GM18511 (cell line): ENCODE data around the gene RAB11FIP3.

ENCODE experiments used
- ATAC-seq: cut with Tn5 transposase; IDR thresholded peaks from one replicate; pipeline ENCODE4 v1.9.1; 2021; ENCODE audit warnings: mild to moderate bottlenecking, moderate library complexity; ENCODE audit not compliant: unreplicated experiment

Gene RAB11FIP3

DNA sequence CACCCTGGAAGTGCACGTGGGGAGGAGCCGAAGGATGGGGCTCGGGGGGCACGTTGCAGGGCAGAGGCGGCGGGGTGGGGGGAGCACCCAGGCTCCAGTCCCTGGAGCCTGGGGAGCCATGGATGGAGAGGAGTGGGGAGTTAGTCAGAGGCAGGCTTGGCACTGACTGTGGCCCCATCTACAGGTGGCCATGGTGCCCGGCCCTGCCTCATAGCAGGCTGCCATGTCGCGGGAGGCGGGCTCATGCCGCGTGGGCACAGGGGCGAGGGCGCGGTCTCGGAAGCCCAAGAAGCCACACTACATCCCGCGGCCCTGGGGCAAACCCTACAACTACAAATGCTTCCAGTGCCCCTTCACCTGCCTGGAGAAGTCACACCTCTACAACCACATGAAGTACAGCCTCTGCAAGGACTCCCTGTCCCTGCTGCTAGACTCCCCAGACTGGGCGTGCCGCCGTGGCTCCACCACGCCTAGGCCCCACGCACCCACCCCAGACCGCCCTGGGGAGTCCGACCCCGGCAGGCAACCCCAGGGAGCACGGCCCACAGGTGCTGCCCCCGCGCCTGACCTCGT is 137.7 kb downstream of the RAB11FIP3 start:
- ATAC-seq: no peak

DNA sequence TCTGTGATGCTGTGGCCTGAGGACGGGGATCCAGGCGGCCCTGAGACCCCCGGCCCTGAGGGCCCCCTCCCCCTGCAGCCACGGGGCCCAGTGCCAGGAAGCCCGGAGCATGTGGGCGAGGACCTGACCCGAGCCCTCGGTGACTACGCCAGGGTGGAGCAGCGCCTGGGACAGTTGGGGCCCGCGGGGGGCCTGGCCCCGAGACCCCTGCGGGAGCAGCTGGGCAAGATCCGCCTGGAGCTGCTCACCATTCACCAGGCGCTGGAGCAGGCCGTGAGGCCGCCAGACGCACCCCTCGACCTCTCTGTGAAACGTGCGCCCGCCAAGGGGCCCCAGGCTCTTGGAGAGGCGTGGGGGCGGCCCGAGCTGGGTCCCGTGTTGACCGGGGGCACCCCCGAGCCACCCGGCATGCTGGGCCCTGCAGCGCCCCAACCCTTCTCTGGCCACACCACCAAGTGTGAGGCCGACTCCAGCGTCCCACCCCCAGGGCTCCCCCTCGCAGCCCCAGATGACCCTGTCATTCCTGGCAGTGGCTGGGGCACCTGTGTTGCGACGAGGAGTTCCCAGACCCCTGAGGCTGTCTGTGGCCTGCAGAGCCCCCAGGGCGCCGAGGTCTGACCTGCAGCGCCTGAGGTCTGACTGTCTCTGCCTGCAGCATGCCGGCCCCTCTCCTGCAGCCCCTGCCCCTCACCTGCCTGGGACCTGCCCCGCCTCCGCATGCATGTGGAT is 139.4 kb downstream of the RAB11FIP3 start:
- no peak for ATAC-seq

GRCh38 chr16:565419-566330 is 140.2 kb downstream of the RAB11FIP3 start:
- no peak for ATAC-seq

GRCh38 chr16:566475-567372 is 141.3 kb downstream of the RAB11FIP3 start, which contains the start of gene NHLRC4:
Gene NHLRC4 (plus strand): TSS chr16:567005. CDS start chr16:568048, 1,043 bp downstream.
- peak; percentile 65 for ATAC-seq

DNA sequence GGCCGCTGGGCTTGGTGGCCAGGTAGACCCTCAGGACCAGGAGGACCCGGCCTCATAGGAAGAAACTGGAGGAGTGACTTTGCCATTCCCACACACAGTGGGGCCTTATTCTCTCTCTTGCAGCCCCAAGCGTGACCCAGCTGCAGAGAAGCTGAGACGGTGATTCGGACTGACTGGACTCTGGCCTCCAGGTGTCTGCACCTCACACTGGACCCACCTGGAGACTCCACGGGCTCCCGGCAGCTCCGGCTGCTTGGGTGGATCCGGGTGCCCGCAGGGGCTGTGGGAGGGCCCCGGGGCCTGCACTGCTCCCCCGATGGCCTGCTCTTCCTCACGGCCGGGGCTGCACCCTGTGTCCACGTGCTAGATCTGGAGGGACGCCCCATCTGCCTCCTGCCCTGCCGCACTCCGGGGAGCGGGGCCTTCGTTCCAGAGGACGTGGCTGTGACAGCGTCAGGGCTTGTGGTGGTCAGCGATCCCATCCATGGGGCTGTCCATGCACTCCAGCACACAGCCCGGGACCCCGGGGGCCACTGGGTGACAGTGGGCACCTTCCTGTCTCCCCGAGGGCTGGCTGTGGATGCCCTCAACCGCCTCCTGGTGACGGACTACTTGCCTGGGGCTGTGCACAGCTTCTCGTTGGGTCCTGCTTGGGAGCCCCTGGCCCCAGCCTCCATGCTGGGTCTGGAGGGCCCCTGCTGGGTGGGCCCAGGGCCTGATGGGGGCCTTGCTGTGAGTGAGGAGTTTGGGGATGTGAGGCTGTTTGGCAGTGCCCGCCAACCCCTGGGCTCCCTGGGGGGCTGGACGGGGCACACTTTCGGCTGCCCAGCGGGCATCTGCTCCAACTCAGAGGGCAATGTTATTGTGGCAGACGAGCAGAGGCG is 142.2 kb downstream of the RAB11FIP3 start:
- no peak for ATAC-seq

DNA sequence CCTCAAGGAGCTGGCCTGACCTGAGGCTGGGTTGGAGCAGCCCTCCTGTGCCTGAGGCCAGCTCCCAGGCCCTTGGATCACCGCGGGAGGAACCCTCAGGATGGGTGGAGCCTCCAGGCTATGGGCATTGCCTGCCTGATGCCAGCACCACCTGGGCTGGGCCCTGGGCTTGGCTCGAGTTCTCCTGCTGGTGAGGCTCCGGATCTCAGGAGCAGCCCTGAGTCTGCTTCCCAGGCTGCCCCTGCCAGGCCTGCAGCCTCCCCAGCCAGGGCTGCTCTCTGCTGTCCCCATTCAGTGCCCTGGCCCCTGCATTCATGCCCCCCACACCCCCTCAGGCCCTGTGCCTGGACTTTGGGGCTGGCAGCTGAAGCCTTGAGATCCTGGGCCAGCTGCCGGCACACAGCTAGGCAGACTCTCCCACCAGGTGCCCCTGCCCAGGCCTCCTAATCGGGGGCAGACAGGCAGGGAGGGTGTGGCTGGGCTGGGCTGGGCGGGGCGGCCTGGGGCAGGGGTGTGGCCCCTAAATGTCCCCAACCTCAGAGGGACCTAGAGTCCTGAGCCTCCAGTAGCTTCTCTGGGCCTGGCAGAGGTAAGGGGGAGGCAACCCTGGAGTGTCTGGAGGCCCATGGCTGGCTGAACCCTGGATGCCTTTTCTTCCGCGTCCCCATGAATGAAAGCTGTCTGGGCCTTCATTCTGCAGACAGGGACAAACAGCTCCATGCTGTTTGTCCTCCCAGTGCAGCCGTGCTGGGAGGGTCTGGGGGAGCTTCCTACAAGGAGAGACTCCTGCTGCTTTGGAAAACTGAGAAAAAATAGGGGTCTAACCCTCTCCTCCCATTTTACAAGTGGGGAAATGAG is 143.2 kb downstream of the RAB11FIP3 start:
- ATAC-seq: no peak

GRCh38 chr16:569445-570254 is 144.2 kb downstream of the RAB11FIP3 start, which contains the start of gene PIGQ:
Gene PIGQ (plus strand): TSS chr16:569968. CDS start chr16:574075, 4,107 bp downstream.
- no peak for ATAC-seq
